ENCODE results near the gene MTHFR. TPM values are rescaled to one million over a fixed set of nuclear protein-coding genes. Genes with fewer than 3 reads are reported as not detected.
A peak's percentile ranks its signal among the peaks of the same experiment; 100 is the strongest.

MTHFR gene
- total RNA-seq, 1 donor from 2014 or later = 18.1 TPM

DNA sequence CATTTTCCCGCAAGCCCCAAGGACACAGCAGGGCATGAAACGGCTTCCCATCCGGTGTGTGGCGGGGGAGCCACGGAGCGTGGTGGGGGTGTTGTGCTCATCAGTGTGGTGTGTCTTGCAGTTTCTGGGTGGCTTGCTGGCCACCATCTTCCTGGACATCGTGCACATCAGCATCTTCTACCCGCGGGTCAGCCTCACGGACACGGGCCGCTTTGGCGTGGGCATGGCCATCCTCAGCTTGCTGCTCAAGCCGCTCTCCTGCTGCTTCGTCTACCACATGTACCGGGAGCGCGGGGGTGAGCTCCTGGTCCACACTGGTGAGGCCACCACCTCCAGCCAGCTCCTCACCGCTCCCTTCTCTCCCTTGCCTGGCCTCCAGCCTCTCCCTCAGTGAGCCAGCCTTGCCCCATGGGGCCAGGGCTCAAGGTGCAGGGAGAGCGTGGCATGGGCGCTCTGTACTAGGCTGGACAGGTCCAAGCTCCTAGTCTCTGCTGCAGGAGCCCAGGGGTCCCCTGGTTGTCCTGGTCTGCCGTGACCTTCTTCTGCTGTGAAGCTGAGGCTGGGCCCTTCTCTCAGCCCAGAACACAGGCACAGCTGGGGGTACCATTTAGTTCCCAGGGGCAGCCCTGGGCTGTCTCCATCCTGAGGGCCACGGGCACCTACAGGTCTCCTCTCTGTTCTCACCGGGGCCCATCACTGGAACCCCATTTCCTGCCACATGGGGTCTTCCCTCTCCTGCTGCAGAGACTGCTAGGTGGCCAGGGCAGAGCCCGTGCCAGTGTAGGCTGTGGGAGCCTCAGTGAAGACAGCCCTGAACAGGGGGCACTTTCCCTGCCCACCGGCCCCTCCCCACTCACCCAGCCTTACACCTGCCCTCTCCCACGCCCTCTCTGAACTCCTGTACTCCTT is 57.2 kb downstream of the MTHFR start:
- Mint-ChIP-seq H3K27me3 (ENCODE audit: insufficient read depth) (no peaks in the 10 kb centered on the region), H3K27ac (peak overlapping the region; percentile 74), H3K9me3 (no peaks in the 10 kb centered on the region), H3K36me3 (ENCODE audit: low read depth) (peaks cover 17% of the 10 kb centered on the region), H3K4me3 (no peak overlapping the region), H3K4me1 (ENCODE audit: low read depth) (peaks cover 19% of the 10 kb centered on the region)
- DNase-seq (ENCODE audit: low spot score) = no peak
- intact Hi-C loops (cut with micrococcal nuclease) = no loop called here

DNA sequence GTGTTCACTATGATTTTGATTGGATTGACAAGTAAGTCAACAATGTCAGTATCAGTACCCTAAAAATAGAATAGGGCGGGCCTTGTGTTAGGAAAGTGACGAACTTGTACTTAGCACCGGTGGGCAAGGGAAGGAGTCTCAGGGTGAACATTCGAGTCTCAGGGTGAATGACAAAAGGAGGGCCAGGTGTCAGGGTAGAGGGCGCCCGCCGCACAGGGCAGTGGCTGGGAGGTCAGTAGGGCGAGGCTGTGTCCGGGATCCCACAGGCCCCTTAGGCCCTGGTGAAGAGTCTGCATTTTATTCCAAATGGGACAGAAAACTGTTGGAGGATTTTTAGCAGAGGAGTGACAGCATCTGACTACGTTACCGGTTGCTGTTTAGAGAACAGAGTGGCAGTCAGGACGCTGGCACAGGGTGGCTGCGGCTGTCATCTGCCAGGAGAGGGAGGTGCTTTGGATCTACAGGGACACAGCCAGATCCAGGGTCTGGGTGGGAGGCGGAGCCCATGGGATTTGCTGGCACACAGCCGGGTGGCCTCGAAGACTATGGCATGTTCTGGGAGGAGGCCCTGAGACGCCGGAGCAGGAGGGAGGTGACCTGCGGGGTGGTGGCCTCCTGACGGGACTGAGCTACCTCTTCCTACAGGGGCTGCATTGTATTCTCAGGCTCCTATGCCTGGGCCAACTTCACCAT is 58.8 kb downstream of the MTHFR start:
- H3K27me3 Mint-ChIP-seq (ENCODE audit: insufficient read depth) = no peaks in the 10 kb centered on the region

DNA sequence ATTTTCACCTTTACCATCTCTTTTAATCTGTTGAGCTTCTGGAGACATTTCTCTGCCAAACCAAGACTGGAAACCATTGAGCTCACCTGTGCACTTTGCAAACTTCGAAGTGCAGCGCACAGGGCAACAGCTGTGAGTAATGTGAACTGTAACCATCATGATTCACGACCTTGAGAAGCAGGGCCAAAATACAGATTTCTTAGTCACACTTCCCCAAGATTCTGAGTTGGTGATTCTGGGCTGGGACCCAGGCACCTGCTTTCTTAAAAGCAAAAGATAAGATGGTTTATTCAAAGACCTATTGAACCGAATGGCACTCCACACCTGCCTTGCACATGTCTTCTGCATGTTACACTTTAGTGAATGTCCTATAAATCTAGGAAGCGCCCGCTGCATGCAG is 59.7 kb downstream of the MTHFR start:
- Mint-ChIP-seq H3K4me1 (ENCODE audit: low read depth) (peaks cover 35% of the 10 kb centered on the region), H3K9me3 (no peaks in the 10 kb centered on the region), H3K4me3 (no peak overlapping the region), H3K36me3 (ENCODE audit: low read depth) (peaks cover 17% of the 10 kb centered on the region), H3K27ac (no peak overlapping the region), H3K27me3 (ENCODE audit: insufficient read depth) (no peaks in the 10 kb centered on the region)
- intact Hi-C loops (cut with micrococcal nuclease) = no loop called here
- no peak for DNase-seq (ENCODE audit: low spot score)

More for the DNA sequence above, 58.8 kb downstream of the MTHFR start:
- intact Hi-C loops (cut with micrococcal nuclease) = no loop called here
- no peak for DNase-seq (ENCODE audit: low spot score)
- H3K4me1 Mint-ChIP-seq (ENCODE audit: low read depth) = peaks cover 26% of the 10 kb centered on the region
- H3K36me3 Mint-ChIP-seq (ENCODE audit: low read depth) = peaks cover 17% of the 10 kb centered on the region
- H3K9me3 Mint-ChIP-seq = no peaks in the 10 kb centered on the region
- H3K27ac Mint-ChIP-seq = no peak overlapping the region
- no peak overlapping the region for H3K4me3 Mint-ChIP-seq

GRCh38 chr1:11744287-11744686 is 61.5 kb downstream of the MTHFR start:
- peaks cover 17% of the 10 kb centered on the region for H3K36me3 Mint-ChIP-seq (ENCODE audit: low read depth)
- no peak overlapping the region for H3K4me3 Mint-ChIP-seq
- intact Hi-C loops (cut with micrococcal nuclease) = no loop called here
- no peaks in the 10 kb centered on the region for H3K27me3 Mint-ChIP-seq (ENCODE audit: insufficient read depth)
- no peaks in the 10 kb centered on the region for H3K9me3 Mint-ChIP-seq
- H3K4me1 Mint-ChIP-seq (ENCODE audit: low read depth) = peaks cover 53% of the 10 kb centered on the region
- H3K27ac Mint-ChIP-seq = no peak overlapping the region
- no peak for DNase-seq (ENCODE audit: low spot score)

DNA sequence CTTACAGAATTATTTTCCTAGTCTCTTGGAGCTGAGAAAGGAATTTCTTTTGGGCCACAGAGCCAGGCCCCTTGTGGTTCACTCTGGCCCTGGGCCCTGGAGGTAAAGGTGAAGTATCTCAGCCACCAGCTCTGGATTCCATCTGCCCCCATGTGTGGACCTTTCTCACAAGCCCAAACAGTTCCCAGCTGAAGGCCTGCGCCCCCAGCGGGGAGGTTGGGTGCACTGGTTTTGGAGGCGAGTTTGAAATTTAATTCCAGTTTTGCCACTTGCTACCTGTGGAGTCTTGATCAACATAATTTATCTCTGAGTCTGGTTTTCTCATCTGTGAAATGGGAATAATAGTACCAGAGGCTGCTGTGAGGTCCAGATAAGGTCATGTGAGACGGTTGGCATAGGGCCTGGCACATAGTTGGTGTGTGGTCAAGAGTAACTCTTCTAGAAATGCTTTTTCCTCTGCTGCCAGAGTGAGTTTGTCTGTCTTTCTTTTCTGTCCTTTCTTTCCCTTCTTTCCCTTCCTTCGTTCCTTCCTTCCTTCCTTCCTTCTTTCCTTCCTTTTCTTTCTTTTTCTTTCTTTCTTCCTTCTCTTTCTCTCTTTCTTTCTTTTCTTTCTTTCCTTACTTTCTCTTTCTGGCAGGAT is 63.7 kb downstream of the MTHFR start:
- Mint-ChIP-seq H3K4me1 (ENCODE audit: low read depth) (peaks cover 65% of the 10 kb centered on the region), H3K27ac (peak overlapping the region; percentile 34), H3K27me3 (ENCODE audit: insufficient read depth) (no peaks in the 10 kb centered on the region), H3K4me3 (no peak overlapping the region), H3K9me3 (no peaks in the 10 kb centered on the region), H3K36me3 (ENCODE audit: low read depth) (peaks cover 19% of the 10 kb centered on the region)
- intact Hi-C loops (cut with micrococcal nuclease) = no loop called here
- no peak for DNase-seq (ENCODE audit: low spot score)

GRCh38 chr1:11741482-11741881 is 64.3 kb downstream of the MTHFR start:
- DNase-seq (ENCODE audit: low spot score) = no peak
- H3K9me3 Mint-ChIP-seq = no peaks in the 10 kb centered on the region
- intact Hi-C loops (cut with micrococcal nuclease) = no loop called here
- no peak overlapping the region for H3K4me3 Mint-ChIP-seq
- H3K36me3 Mint-ChIP-seq (ENCODE audit: low read depth) = peaks cover 15% of the 10 kb centered on the region
- no peaks in the 10 kb centered on the region for H3K27me3 Mint-ChIP-seq (ENCODE audit: insufficient read depth)
- H3K4me1 Mint-ChIP-seq (ENCODE audit: low read depth) = peaks cover 64% of the 10 kb centered on the region
- H3K27ac Mint-ChIP-seq = no peak overlapping the region

GRCh38 chr1:11740258-11741192 is 65.2 kb downstream of the MTHFR start:
- no peaks in the 10 kb centered on the region for H3K27me3 Mint-ChIP-seq (ENCODE audit: insufficient read depth)
- DNase-seq (ENCODE audit: low spot score) = peak; percentile 44
- H3K9me3 Mint-ChIP-seq = no peaks in the 10 kb centered on the region
- peaks cover 62% of the 10 kb centered on the region for H3K4me1 Mint-ChIP-seq (ENCODE audit: low read depth)
- H3K4me3 Mint-ChIP-seq = peak overlapping the region; percentile 53
- H3K27ac Mint-ChIP-seq = peak overlapping the region; percentile 42
- intact Hi-C loops (cut with micrococcal nuclease) = no loop called here
- peaks cover 8% of the 10 kb centered on the region for H3K36me3 Mint-ChIP-seq (ENCODE audit: low read depth)

- DNase-seq (ENCODE audit: low spot score) = no peak
- no peak overlapping the region for H3K4me3 Mint-ChIP-seq
- H3K9me3 Mint-ChIP-seq = no peaks in the 10 kb centered on the region
- no peak overlapping the region for H3K27ac Mint-ChIP-seq
- peaks cover 5% of the 10 kb centered on the region for H3K36me3 Mint-ChIP-seq (ENCODE audit: low read depth)
- intact Hi-C loops (cut with micrococcal nuclease) = loop anchor here (5.0 to 10.0 kb wide), 2 partner anchors 476 to 674 kb away; partner anchors contain the start of genes MTOR and SRM
- no peaks in the 10 kb centered on the region for H3K27me3 Mint-ChIP-seq (ENCODE audit: insufficient read depth)
- H3K4me1 Mint-ChIP-seq (ENCODE audit: low read depth) = peaks cover 64% of the 10 kb centered on the region
Measured at GRCh38 chr1:11738783-11739182, 67.0 kb downstream of the MTHFR start.

DNA sequence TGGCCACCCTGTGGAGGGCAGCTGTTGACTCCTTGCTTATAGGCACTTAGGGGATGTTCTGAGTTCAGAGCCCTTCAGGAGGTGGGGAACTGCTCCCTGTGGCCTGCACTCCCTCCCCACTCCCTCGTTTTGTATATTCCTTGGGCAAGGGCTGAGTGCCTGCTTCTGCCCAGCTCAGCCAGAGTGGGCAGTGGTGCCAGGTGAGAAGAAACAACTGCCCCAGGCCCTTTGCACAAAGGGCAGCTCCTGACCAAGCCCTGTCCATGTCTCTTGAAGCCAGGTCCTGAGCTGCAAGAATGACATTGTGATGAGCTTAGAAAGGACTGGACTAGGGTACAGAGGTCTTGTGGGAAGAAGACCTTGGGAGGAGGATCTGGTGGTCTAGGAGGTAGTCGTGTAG is 67.7 kb downstream of the MTHFR start:
- H3K9me3 Mint-ChIP-seq = no peaks in the 10 kb centered on the region
- peaks cover 70% of the 10 kb centered on the region for H3K4me1 Mint-ChIP-seq (ENCODE audit: low read depth)
- DNase-seq (ENCODE audit: low spot score) = no peak
- H3K36me3 Mint-ChIP-seq (ENCODE audit: low read depth) = peaks cover 5% of the 10 kb centered on the region
- H3K27ac Mint-ChIP-seq = no peak overlapping the region
- H3K27me3 Mint-ChIP-seq (ENCODE audit: insufficient read depth) = no peaks in the 10 kb centered on the region
- no peak overlapping the region for H3K4me3 Mint-ChIP-seq
- intact Hi-C loops (cut with micrococcal nuclease) = loop anchor here (5.0 to 10.0 kb wide), 2 partner anchors 476 to 673 kb away; partner anchors contain the start of genes MTOR and SRM

DNA sequence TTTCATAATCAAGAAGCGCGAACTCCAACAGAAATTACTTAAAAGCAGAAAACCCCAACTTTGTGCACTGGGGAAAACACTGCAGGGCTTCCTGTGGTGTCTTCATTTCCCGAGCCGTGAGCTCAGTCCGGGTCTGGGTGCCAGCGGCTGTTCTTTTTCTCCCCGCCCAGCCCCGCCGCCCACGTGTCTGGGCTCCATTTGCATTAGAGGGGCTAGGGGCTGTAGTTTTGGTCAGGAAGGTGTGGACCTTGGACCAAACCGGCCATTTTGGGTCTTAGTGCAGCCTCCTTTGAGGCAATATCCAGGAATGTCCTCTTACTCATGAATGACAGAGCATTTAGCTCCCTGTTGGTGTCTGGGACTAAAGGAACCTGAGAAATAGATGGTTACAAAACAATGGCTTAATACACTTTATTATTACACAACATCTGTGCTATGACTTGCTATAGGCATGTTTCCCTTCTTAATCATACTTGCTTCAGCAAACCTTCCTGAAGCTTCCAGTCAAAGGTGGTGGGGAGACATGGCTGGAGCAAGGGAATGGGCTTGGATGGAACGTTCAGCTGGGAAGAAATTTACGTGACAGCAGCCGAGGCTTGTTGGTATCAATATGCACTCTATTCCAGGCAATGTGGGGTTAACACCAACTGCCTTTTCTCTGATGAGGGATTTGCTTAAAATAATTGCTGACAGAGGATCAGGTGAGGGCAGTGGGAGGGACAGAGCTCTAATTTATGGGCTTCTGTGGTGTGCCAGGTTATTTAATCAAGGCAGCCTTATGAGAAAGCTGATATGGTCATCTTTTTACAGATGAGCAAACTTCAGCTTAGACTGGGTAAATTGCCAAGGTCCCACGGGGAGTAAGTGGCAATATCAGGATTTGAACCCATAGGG is 68.8 kb downstream of the MTHFR start:
- H3K27ac Mint-ChIP-seq = peak overlapping the region; percentile 35
- H3K36me3 Mint-ChIP-seq (ENCODE audit: low read depth) = peaks cover 5% of the 10 kb centered on the region
- no peaks in the 10 kb centered on the region for H3K9me3 Mint-ChIP-seq
- peaks cover 68% of the 10 kb centered on the region for H3K4me1 Mint-ChIP-seq (ENCODE audit: low read depth)
- H3K27me3 Mint-ChIP-seq (ENCODE audit: insufficient read depth) = no peaks in the 10 kb centered on the region
- DNase-seq (ENCODE audit: low spot score) = peak; percentile 38
- peak overlapping the region; percentile 96 for H3K4me3 Mint-ChIP-seq
- intact Hi-C loops (cut with micrococcal nuclease) = loop anchor here (1.0 to 10.0 kb wide), 6 partner anchors 56 to 672 kb away; partner anchors contain the start of genes CLCN6, FBXO2, FBXO44 and MAD2L2

Measured in activated T-helper 1 cell treated with anti-CD3 and anti-CD28 coated beads, Interleukin-12 subunit alpha, Interleukin-12 subunit beta, Interleukin-2, Interleukin-4 antibody, amounts not matched to agents 30 ng/mL and 10 ng/mL and 1 ng/mL, durations not matched to agents 14 hours and 24 hours and 36 hours (primary cell).